Calu3 (cell line): Measurements from ENCODE around the gene KRT5. TPM values are rescaled to one million over a fixed set of nuclear protein-coding genes. Genes with fewer than 3 reads are reported as not detected.
"Not testable (repeated sequence)": the region's sequence is repeated elsewhere in the genome, so short reads cannot be mapped to it uniquely, and the experiment has no call there.

ENCODE experiments used
- BruUV-seq: library from RNA; stranded (reverse); fragments of 400-500 nt; replicated peaks from 2 replicates; lab custom pipeline; 2021; lab: Mats Ljungman, UMichigan
- CTCF ChIA-PET: fragments of 300-600 bp; sonication (Branson Sonifier 250); formaldehyde crosslinking; loops from one replicate; lab custom pipeline; 2022; ENCODE audit warnings: antibody characterized with exemption; lab: Charles Lee
- DNase-seq: peaks from one replicate; pipeline ENCODE4 v3.0.0; 2022
- H3K27ac Mint-ChIP-seq: one replicate; pipeline ENCODE4 v1.8.0; 2022; ENCODE audit warnings: mixed read lengths; ENCODE audit not compliant: unreplicated experiment
- H3K27me3 Mint-ChIP-seq: one replicate; pipeline ENCODE4 v1.8.0; 2022; ENCODE audit warnings: mixed read lengths; ENCODE audit not compliant: unreplicated experiment
- H3K36me3 Mint-ChIP-seq: one replicate; pipeline ENCODE4 v1.8.0; 2022; ENCODE audit warnings: mild to moderate bottlenecking, moderate library complexity, mixed read lengths; ENCODE audit not compliant: insufficient read depth, unreplicated experiment
- H3K4me1 Mint-ChIP-seq: one replicate; pipeline ENCODE4 v1.8.0; 2022; ENCODE audit warnings: mild to moderate bottlenecking, low read depth, mixed read lengths; ENCODE audit not compliant: unreplicated experiment
- H3K4me3 Mint-ChIP-seq: one replicate; pipeline ENCODE4 v1.8.0; 2022; ENCODE audit warnings: mild to moderate bottlenecking, low read depth, moderate library complexity, mixed read lengths; ENCODE audit not compliant: unreplicated experiment
- H3K9me3 Mint-ChIP-seq: one replicate; pipeline ENCODE4 v1.8.0; 2022; ENCODE audit warnings: low read depth, mixed read lengths; ENCODE audit not compliant: unreplicated experiment
- CTCF ChIP-seq: fragments of 200-600 bp; IDR thresholded peaks from one replicate; pipeline ENCODE4 v1.8.0; 2022; ENCODE audit warnings: antibody characterized with exemption; ENCODE audit not compliant: unreplicated experiment
- intact Hi-C: fragments of 100-400 bp; cut with micrococcal nuclease; formaldehyde crosslinking; loops from one replicate; pipeline ENCODE4 v1.10.0; 2022; ENCODE audit not compliant: unreplicated experiment
- total RNA-seq: library from RNA; stranded (reverse); gene quantifications from 2 replicates; pipeline ENCODE4 v1.2.3, GENCODE V29; 2022

KRT5 gene
- total RNA-seq, 1 experiment from 2014 or later: 1.3 TPM

- BruUV-seq: no TSS peak
- Mint-ChIP-seq H3K9me3 (no peaks in the 10 kb centered on the region), H3K4me3 (no peak overlapping the region), H3K27ac (no peak overlapping the region), H3K27me3 (peaks cover 35% of the 10 kb centered on the region), H3K4me1 (no peaks in the 10 kb centered on the region), H3K36me3 (no peaks in the 10 kb centered on the region)
- CTCF ChIA-PET: no interaction called here
- no peak for TF ChIP-seq CTCF
- intact Hi-C loops: loop anchor here (5.0 kb wide), 2 partner anchors 66 to 116 kb away; no protein-coding TSS in a partner anchor
- DNase-seq: no peak
Measured at GRCh38 chr12:52508211-52508610, 12.0 kb downstream of the KRT5 start.

- intact Hi-C loops: loop anchor here (5.0 kb wide), 2 partner anchors 65 to 115 kb away; no protein-coding TSS in a partner anchor
- CTCF ChIA-PET: interaction anchor here (1.2 kb wide), 1 partner anchor 14 kb away, joined by 4 read pairs; the partner anchor contains the start of gene KRT5
Measured at GRCh38 chr12:52506858-52507715, 13.1 kb downstream of the KRT5 start.

GRCh38 chr12:52502877-52503276 is 17.3 kb downstream of the KRT5 start:
- TF ChIP-seq CTCF: no peak
- Mint-ChIP-seq H3K9me3 (no peaks in the 10 kb centered on the region), H3K27ac (no peak overlapping the region), H3K4me3 (no peak overlapping the region), H3K4me1 (peaks cover 9% of the 10 kb centered on the region), H3K27me3 (peaks cover 35% of the 10 kb centered on the region), H3K36me3 (no peaks in the 10 kb centered on the region)
- CTCF ChIA-PET: no interaction called here
- no peak for DNase-seq
- intact Hi-C loops: no loop called here
- no TSS peak for BruUV-seq

More at GRCh38 chr12:52506858-52507715, 13.1 kb downstream of the KRT5 start:
- H3K36me3 Mint-ChIP-seq: no peaks in the 10 kb centered on the region
- H3K27ac Mint-ChIP-seq: no peak overlapping the region
- DNase-seq: peak; percentile 21
- TF ChIP-seq CTCF: peak; percentile 40
- H3K9me3 Mint-ChIP-seq: no peaks in the 10 kb centered on the region
- H3K4me3 Mint-ChIP-seq: no peak overlapping the region
- BruUV-seq: no TSS peak
- peaks cover 35% of the 10 kb centered on the region for H3K27me3 Mint-ChIP-seq
- no peaks in the 10 kb centered on the region for H3K4me1 Mint-ChIP-seq

GRCh38 chr12:52501490-52501889 is 18.7 kb downstream of the KRT5 start:
- CTCF ChIA-PET: no interaction called here
- DNase-seq: no peak
- BruUV-seq: no TSS peak

GRCh38 chr12:52500574-52500973 is 19.6 kb downstream of the KRT5 start:
- CTCF ChIA-PET, H3K36me3 Mint-ChIP-seq, H3K27ac Mint-ChIP-seq, H3K9me3 Mint-ChIP-seq, DNase-seq, H3K4me3 Mint-ChIP-seq, BruUV-seq, H3K4me1 Mint-ChIP-seq, intact Hi-C loops: not testable (repeated sequence)
- peaks cover 35% of the 10 kb centered on the region for H3K27me3 Mint-ChIP-seq

More at GRCh38 chr12:52501490-52501889, 18.7 kb downstream of the KRT5 start:
- Mint-ChIP-seq H3K36me3 (no peaks in the 10 kb centered on the region), H3K4me3 (no peak overlapping the region), H3K4me1 (peaks cover 9% of the 10 kb centered on the region), H3K9me3 (no peaks in the 10 kb centered on the region), H3K27ac (no peak overlapping the region), H3K27me3 (peaks cover 35% of the 10 kb centered on the region)
- intact Hi-C loops: no loop called here
- no peak for TF ChIP-seq CTCF
